ENCODE measurements around the gene ANAPC2. TPM values are rescaled to one million over a fixed set of nuclear protein-coding genes. Genes with fewer than 3 reads are reported as not detected.
A peak's percentile ranks its signal among the peaks of the same experiment; 100 is the strongest.

The ANAPC2 gene
- total and polyA plus RNA-seq, 12 donors, result 23.7 to 69.6 (median 27.7) TPM

DNA sequence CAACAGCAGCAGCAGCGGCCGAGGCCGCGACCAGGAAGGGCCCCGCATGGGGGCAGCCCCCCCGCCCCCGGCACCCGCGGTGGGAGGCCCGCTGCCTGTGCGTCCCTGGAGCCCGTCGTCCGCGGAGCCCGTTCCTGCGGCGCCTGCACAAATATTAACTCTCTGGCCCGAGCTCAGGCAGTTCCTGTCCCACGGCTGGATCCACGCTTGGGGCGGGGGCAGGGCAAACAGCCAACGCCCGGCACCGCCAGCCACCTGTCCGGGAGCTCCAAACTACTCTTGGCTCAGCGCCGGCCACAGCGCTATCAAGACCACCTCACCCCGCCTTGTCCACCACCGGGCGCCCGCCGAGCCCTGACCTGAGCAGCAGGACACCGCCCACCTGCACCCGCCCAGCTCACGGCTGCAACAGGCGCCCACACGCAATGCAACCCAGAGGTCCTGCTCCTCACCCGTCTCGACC, 18.4 kb downstream of the ANAPC2 start, which contains the start of gene LRRC26:
LRRC26 (minus strand) TSS at position 156 of the 463 bp plus-strand sequence; CDS start at position 48, 108 bp downstream.
- intact Hi-C loops (cut with DNase I), result loop anchor here in 1 of 10 donors (5.0 kb wide), 1 partner anchor 33 kb away; the partner anchor contains the start of gene GRIN1
- no peaks in the 10 kb centered on the region for H3K36me3 ChIP-seq
- no peak within 1 kb of the TSS for H3K27ac ChIP-seq
- H3K9me3 ChIP-seq, result no peaks in the 10 kb centered on the region
- no peak for DNase-seq
- TF ChIP-seq, protein P1, sequence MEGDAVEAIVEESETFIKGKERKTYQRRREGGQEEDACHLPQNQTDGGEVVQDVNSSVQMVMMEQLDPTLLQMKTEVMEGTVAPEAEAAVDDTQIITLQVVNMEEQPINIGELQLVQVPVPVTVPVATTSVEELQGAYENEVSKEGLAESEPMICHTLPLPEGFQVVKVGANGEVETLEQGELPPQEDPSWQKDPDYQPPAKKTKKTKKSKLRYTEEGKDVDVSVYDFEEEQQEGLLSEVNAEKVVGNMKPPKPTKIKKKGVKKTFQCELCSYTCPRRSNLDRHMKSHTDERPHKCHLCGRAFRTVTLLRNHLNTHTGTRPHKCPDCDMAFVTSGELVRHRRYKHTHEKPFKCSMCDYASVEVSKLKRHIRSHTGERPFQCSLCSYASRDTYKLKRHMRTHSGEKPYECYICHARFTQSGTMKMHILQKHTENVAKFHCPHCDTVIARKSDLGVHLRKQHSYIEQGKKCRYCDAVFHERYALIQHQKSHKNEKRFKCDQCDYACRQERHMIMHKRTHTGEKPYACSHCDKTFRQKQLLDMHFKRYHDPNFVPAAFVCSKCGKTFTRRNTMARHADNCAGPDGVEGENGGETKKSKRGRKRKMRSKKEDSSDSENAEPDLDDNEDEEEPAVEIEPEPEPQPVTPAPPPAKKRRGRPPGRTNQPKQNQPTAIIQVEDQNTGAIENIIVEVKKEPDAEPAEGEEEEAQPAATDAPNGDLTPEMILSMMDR (IDR thresholded peaks at IDR 0.05), result no peak
- H3K4me1 ChIP-seq, result peaks cover 13 to 32% (median 21%) of the 10 kb centered on the region in 9 donors
- peak within 1 kb of the TSS in 9 of 10 donors; percentile 32 to 52 (median 41) for H3K4me3 ChIP-seq
- H3K27me3 ChIP-seq, result peaks cover 42 to 93% (median 67%) of the 10 kb centered on the region in 7 donors
- no peak for ATAC-seq
- 7 to 8% methylated on average over 41 of the region's 41 CpGs for WGBS, 2 donors

DNA sequence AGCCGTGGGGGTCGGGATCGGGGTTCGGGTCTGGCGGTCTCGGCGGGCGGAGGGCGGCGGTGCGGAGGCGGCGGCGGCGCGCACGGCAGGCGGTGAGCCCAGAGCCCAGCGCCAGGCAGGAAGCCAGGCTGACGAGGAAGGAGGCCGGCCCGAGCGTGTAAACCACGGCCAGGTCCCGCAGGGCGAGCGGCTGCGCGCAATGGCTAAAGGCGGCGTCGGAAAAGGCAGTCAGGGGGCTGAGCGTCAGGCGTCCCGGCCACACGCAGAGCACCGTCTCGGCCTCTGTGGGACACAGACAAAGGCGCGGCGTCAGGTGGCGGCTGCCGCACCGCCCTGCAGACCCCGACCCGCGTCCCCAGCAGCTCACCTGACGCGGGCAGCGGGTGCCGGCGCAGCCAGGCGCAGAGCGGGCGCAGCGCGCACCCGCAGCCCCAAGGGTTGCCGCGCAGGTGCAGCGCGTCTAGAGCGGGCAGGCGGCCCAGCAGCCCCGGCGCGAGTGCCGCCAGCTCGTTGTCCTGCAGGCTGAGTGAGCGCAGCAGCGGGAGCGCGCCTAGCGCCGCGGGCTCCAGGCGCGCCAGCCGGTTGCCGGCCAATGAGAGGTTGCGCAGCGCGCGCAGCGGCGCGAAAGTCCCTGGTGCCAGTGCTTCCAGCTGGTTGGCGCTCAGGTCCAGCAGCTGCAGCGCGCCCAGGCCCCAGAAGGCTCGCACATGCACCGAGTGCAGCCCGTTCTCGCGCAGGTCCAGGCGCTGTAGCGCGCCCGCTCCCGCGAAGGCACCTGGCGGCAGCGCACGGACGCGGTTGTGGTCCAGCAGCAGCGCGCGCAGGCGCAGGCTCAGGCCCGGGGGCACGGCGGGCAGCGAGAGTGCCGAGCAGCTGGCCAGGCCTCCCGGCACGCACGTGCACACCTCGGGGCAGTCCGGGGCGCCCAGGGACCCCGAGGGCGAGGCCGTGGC, 19.2 kb downstream of the ANAPC2 start:
- Histone ChIP-seq H3K4me1 (peaks cover 13 to 30% (median 21%) of the 10 kb centered on the region in 9 donors), H3K9me3 (no peaks in the 10 kb centered on the region), H3K36me3 (no peaks in the 10 kb centered on the region), H3K4me3 (peak overlapping the region in 9 of 10 donors; percentile 32 to 52 (median 41)), H3K27ac (no peak overlapping the region), H3K27me3 (peaks cover 50 to 96% (median 75%) of the 10 kb centered on the region in 7 donors)
- intact Hi-C loops (cut with DNase I), result no loop called here
- DNase-seq, result no peak
- ATAC-seq, result peak in 6 of 8 donors; percentile 25 to 59 (median 30)
- TF ChIP-seq, protein P1 (IDR thresholded peaks at IDR 0.05), result no peak
- WGBS, 2 donors, result 0 to 1% methylated on average over 119 to 124 of the region's 124 CpGs

DNA sequence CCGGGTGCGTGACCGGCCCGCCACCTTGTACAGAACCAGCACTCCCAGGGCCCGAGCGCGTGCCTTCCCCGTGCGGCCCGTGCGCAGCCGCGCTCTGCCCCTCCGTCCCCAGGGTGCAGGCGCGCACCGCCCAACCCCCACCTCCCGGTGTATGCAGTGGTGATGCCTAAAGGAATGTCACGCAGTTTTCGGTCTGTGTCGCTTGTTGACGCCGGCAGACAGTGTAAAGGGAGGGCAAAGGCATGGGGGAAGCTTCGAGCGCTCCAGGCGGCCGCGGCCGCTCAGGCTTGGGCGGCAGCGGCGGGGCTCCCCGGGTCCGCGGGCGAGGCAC, 19.8 kb downstream of the ANAPC2 start:
- Histone ChIP-seq H3K4me1 (peaks cover 13 to 29% (median 21%) of the 10 kb centered on the region in 9 donors), H3K27ac (no peak overlapping the region), H3K36me3 (no peaks in the 10 kb centered on the region), H3K9me3 (no peaks in the 10 kb centered on the region), H3K27me3 (peaks cover 56 to 99% (median 81%) of the 10 kb centered on the region in 7 donors), H3K4me3 (peak overlapping the region in 9 of 10 donors; percentile 32 to 52 (median 41))
- intact Hi-C loops (cut with DNase I), result no loop called here
- DNase-seq (no peak), ATAC-seq (peak in 1 of 8 donors; percentile 6)
- WGBS, 2 donors, result 0 to 1% methylated on average over 36 of the region's 36 CpGs
- TF ChIP-seq, protein P1 (IDR thresholded peaks at IDR 0.05), result no peak

DNA sequence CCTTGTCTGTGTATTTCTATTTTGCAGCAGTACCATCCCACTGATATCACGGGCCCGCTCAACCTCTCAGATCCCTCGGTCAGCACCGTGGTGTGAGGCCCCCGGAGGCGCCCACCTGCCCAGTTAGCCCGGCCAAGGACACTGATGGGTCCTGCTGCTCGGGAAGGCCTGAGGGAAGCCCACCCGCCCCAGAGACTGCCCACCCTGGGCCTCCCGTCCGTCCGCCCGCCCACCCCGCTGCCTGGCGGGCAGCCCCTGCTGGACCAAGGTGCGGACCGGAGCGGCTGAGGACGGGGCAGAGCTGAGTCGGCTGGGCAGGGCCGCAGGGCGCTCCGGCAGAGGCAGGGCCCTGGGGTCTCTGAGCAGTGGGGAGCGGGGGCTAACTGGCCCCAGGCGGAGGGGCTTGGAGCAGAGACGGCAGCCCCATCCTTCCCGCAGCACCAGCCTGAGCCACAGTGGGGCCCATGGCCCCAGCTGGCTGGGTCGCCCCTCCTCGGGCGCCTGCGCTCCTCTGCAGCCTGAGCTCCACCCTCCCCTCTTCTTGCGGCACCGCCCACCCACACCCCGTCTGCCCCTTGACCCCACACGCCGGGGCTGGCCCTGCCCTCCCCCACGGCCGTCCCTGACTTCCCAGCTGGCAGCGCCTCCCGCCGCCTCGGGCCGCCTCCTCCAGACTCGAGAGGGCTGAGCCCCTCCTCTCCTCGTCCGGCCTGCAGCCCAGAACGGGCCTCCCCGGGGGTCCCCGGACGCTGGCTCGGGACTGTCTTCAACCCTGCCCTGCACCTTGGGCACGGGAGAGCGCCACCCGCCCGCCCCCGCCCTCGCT, 20.4 kb downstream of the ANAPC2 start:
- intact Hi-C loops (cut with DNase I), result no loop called here

More for the DNA sequence above, 20.4 kb downstream of the ANAPC2 start:
- Histone ChIP-seq H3K4me3 (peak overlapping the region in 9 of 10 donors; percentile 32 to 52 (median 41)), H3K27ac (no peak overlapping the region), H3K27me3 (peaks cover 60 to 99% (median 87%) of the 10 kb centered on the region in 7 donors), H3K36me3 (no peaks in the 10 kb centered on the region), H3K9me3 (no peaks in the 10 kb centered on the region), H3K4me1 (peaks cover 13 to 35% (median 26%) of the 10 kb centered on the region in 9 donors)
- TF ChIP-seq, protein P1 (IDR thresholded peaks at IDR 0.05), result no peak
- WGBS, 2 donors, result 4 to 6% methylated on average over 55 to 57 of the region's 57 CpGs
- DNase-seq, result no peak
- peak in 3 of 8 donors; percentile 4 to 21 (median 11) for ATAC-seq

All from heart right ventricle (tissue), 16 donors.